NCI-H187 (cell line): Measurements from ENCODE around the gene FAM174C.

Experiments
- DNase-seq, 2 experiments: peaks; one replicate each; lab custom pipeline; 2025; lab: John Stamatoyannopoulos, UW

The FAM174C gene

GRCh38 chr19:1273263-1274041 is 1.9 kb upstream of the FAM174C start:
- DNase-seq = no peak

- no peak for DNase-seq
These were observed 1.1 kb upstream of the FAM174C start for GRCh38 chr19:1274081-1274851.

- no peak for DNase-seq
These were observed 474 bp upstream of the FAM174C start for GRCh38 chr19:1274852-1275259.

GRCh38 chr19:1275976-1276627 is 772 bp downstream of the FAM174C start:
- DNase-seq = no peak

- no peak for DNase-seq
These were observed 1.3 kb downstream of the FAM174C start for GRCh38 chr19:1276628-1277022.

GRCh38 chr19:1277061-1277460 is 1.7 kb downstream of the FAM174C start:
- DNase-seq = no peak

- no peak for DNase-seq
These were observed 2.7 kb downstream of the FAM174C start for GRCh38 chr19:1278074-1278473.

- no peak for DNase-seq
These were observed 3.7 kb downstream of the FAM174C start for GRCh38 chr19:1278713-1279660.

- peak; percentile 56 to 84 for DNase-seq
These were observed 4.5 kb downstream of the FAM174C start for GRCh38 chr19:1279782-1280341.

GRCh38 chr19:1280636-1281568 is 5.6 kb downstream of the FAM174C start:
- no peak for DNase-seq

GRCh38 chr19:1281569-1282287 is 6.4 kb downstream of the FAM174C start:
- DNase-seq = no peak

- DNase-seq = no peak
These were observed 7.4 kb downstream of the FAM174C start for GRCh38 chr19:1282588-1283206.

GRCh38 chr19:1283207-1283916 is 8.0 kb downstream of the FAM174C start:
- no peak for DNase-seq

GRCh38 chr19:1283917-1284292 is 8.6 kb downstream of the FAM174C start:
- no peak for DNase-seq

- no peak for DNase-seq
These were observed 9.1 kb downstream of the FAM174C start for GRCh38 chr19:1284293-1284978.

GRCh38 chr19:1284979-1285736 is 9.8 kb downstream of the FAM174C start:
- no peak for DNase-seq

- DNase-seq = no peak
These were observed 10.5 kb downstream of the FAM174C start, which contains the start of gene EFNA2 for GRCh38 chr19:1285737-1286360. EFNA2 (plus strand) TSS chr19:1285873; CDS start chr19:1286169, 296 bp downstream.
